Stimulated activated memory B cell treated with anti-CD40 and anti-IgM and Interleukin-4, amounts not matched to agents 10 μg/mL and 1 μg/mL and 100 μg/mL, for 72 hours (primary cell): Measurements from ENCODE around the gene CLCN4.

Experiments
- ATAC-seq: fragments of 150-1000 bp; cut with Tn5 transposase; 2 replicates; pipeline ENCODE4 v1.10.0; 2021
- H3K27ac Mint-ChIP-seq: one replicate; pipeline ENCODE4 v1.8.0; 2022; ENCODE audit warnings: mild to moderate bottlenecking, mixed read lengths
- H3K27me3 Mint-ChIP-seq: one replicate; pipeline ENCODE4 v1.8.0; 2022; ENCODE audit warnings: mixed read lengths
- H3K36me3 Mint-ChIP-seq: one replicate; pipeline ENCODE4 v1.8.0; 2022; ENCODE audit warnings: mixed read lengths
- H3K4me1 Mint-ChIP-seq: one replicate; pipeline ENCODE4 v1.8.0; 2022; ENCODE audit warnings: mixed read lengths
- H3K4me3 Mint-ChIP-seq: one replicate; pipeline ENCODE4 v1.8.0; 2022; ENCODE audit warnings: mild to moderate bottlenecking, moderate library complexity, mixed read lengths
- H3K9me3 Mint-ChIP-seq: one replicate; pipeline ENCODE4 v1.8.0; 2022; ENCODE audit warnings: mixed read lengths

The CLCN4 gene

DNA sequence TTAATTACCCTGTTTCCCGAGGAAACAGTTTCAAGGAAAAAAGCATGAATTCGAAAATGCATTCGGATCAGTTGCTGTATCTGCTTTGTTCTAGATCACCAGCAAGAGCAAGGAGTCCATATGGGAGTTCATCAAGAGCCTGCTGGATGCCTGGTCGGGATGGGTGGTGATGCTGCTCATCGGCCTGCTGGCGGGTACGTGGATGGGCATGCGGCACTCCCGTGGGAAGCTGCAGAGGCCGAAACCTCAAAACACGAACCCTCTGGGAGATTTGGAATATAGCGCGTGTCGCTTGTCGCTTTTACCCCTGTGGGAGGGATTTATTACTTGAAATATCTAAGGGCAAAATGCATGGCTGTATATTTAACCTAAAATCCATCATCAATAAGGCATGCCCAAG is 30.6 kb downstream of the CLCN4 start:
- Mint-ChIP-seq H3K9me3 (no peaks in the 10 kb centered on the region), H3K36me3 (peaks cover 23% of the 10 kb centered on the region), H3K4me1 (peaks cover 14% of the 10 kb centered on the region), H3K27me3 (no peaks in the 10 kb centered on the region), H3K4me3 (no peak overlapping the region), H3K27ac (no peak overlapping the region)
- ATAC-seq: no peak

DNA sequence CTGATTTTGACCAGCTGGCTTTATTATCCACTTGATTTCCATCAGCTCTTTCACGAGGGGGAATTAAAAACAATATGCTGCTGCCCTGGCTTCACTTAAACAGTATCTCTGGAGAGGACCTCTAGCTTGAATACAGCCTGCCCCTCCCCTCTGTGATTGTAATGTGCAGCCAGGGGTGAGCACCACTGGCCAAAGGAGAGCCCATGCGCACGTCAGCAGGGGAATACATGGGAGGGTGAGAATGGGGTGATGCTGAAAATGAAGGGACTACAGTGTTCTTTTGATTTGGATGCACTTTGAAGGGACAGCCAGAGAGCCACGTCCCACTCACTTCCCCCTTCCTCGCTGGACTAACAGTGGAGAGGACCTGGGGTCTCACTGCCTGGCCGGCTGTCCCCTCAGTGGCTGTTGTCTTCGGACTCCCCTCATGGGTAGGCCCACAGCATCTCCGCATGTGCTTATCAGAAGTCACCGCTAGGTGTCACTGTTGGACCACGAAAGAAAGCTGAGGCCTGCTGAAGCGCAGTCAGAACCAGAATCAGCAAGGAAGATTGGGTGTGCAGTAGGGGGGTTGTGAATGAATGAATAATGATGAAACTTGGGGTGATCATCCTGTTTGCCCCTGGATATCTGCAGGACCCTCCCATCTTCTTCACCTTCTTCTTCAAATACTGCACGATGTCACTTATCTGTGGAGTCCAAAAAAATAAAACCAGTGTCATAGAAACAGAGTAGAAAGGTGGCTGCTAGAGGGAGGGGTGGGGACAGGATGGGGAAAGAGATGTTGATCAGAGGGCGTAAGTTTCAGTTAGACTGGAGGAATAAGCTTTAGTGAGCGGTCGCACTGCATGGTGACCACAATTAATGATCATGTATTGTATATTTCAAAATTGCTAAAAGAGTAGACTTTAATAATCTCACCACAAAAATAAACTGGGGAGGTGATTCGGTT is 32.8 kb downstream of the CLCN4 start:
- H3K27ac Mint-ChIP-seq: no peak overlapping the region
- peaks cover 38% of the 10 kb centered on the region for H3K36me3 Mint-ChIP-seq
- H3K27me3 Mint-ChIP-seq: no peaks in the 10 kb centered on the region
- H3K9me3 Mint-ChIP-seq: no peaks in the 10 kb centered on the region
- H3K4me3 Mint-ChIP-seq: no peak overlapping the region
- ATAC-seq: peak; percentile 72
- H3K4me1 Mint-ChIP-seq: peaks cover 14% of the 10 kb centered on the region

DNA sequence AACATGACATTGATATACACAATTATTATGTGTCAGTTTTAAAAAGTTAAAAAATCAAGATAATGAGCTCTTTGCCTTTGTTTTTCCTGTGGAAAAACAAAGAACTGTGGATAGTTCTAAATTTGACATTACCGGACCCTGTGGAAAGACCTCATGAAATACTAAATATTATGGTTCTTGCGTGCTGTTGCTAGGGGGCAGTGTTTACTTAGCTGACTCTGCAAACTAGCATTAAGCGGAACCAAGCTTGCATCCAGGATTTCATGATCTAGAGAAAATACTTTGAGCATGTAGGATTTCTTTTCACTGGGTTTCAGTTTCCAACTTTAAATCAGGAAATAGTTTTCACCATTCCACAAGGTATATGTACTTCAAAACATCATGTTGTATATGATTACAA is 33.6 kb downstream of the CLCN4 start:
- Mint-ChIP-seq H3K36me3 (peaks cover 34% of the 10 kb centered on the region), H3K27ac (no peak overlapping the region), H3K9me3 (no peaks in the 10 kb centered on the region), H3K4me1 (peaks cover 14% of the 10 kb centered on the region), H3K4me3 (no peak overlapping the region), H3K27me3 (no peaks in the 10 kb centered on the region)
- no peak for ATAC-seq

DNA sequence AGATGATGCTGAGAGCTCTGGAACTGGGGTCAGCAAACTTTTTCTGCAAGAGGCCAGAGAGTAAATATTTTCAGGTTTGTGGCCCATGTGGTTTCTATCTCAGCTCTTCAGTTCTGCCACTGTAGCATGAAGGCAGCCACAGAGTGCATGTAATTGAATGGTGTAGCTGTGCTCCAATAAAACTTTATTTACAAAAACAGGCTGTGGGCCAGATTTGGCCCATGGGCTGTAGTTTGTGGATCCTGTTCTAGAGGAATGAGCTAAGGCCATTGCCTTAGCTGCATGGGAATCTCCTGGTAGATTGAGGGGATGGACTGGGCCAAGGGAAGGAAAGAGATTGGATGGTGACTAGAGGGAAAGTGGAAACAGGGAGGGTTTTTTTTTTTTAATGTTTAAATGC is 36.8 kb downstream of the CLCN4 start:
- Mint-ChIP-seq H3K9me3 (no peaks in the 10 kb centered on the region), H3K27ac (peak overlapping the region; percentile 3), H3K27me3 (no peaks in the 10 kb centered on the region), H3K4me3 (no peak overlapping the region), H3K4me1 (peaks cover 8% of the 10 kb centered on the region), H3K36me3 (peaks cover 37% of the 10 kb centered on the region)
- no peak for ATAC-seq

DNA sequence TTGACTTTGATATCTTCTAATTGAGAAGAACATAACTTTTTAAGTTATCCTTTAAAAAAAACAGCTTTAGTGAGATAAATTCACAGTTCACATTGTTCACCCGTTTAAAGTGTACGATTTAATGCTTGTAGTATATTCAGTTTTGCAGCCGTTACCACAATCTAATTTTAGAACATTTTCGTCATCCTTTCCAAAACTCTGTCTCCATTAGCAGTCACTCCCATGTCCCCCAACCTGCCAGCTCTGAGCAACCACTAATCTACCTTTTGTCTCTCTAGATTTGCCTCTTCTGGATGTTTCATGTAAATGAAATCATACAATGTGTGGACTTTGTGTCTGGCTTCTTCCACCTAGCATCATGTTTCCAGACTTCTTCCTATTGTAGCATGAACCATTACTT is 38.6 kb downstream of the CLCN4 start:
- no peak overlapping the region for H3K4me3 Mint-ChIP-seq
- H3K9me3 Mint-ChIP-seq: no peaks in the 10 kb centered on the region
- no peak for ATAC-seq
- peaks cover 43% of the 10 kb centered on the region for H3K36me3 Mint-ChIP-seq
- H3K27me3 Mint-ChIP-seq: no peaks in the 10 kb centered on the region
- no peak overlapping the region for H3K27ac Mint-ChIP-seq
- peaks cover 14% of the 10 kb centered on the region for H3K4me1 Mint-ChIP-seq

DNA sequence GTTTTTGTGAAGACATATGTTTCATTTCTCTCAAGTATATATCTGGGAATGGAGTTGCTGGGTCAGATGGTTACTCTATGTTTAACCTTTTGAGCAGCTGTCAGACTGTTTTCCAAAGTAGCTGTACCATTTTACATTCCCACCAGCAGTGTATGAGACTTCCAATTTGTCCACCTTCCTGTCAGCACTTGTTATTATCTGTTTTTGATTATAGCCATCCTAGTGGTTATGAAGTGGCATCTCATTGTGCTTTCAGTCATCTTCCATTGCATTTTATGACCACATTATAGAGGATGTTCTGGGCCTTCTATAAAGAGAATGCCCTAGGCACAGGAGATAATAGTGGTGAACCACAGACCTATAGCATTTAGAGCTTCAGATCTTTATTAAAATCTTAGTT is 39.2 kb downstream of the CLCN4 start:
- Mint-ChIP-seq H3K4me1 (peaks cover 17% of the 10 kb centered on the region), H3K27ac (no peak overlapping the region), H3K36me3 (peaks cover 47% of the 10 kb centered on the region)

DNA sequence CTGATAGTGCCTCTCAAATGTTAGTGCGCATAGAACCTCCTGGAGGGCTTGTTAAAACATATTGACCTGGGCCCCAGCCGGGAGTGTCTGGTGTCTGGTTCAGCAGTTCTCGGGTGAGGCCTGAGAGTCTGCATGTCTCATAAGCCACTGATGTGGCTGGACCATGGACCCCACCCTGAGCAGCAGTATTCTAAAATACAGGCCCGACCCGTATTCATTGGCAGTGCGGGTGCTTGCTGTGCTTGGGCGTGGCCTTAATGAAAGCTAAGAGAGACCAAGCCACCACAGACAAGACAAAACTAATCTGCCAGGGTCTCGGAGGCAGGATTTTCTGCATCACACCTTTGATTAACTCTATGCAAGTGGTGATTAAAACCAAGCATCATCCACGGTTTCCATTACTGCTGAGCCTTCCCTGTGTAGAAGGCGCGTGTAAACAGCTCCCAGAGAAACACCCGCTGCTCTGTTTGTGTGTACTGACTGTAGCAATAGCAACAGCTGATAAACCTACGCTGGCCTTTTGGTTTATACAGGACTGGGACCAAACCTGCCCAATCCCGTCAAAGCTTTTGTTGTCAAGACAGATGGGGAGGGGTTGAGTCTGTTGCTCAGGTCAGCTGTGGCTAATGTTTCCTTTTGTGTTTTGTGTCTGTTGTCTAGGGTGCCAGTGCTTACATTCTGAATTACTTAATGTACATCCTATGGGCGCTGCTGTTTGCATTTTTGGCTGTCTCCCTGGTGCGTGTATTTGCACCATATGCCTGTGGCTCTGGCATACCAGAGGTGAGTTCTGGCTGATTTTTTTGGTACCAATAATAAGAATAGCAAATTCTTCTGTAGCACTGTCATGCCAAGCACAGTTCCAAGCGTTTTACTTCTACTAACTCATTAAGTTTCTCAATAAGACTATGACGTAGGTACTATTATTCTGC is 40.8 kb downstream of the CLCN4 start:
- H3K27me3 Mint-ChIP-seq: no peaks in the 10 kb centered on the region
- no peaks in the 10 kb centered on the region for H3K9me3 Mint-ChIP-seq
- no peak overlapping the region for H3K27ac Mint-ChIP-seq
- ATAC-seq: no peak
- H3K4me3 Mint-ChIP-seq: no peak overlapping the region
- peaks cover 42% of the 10 kb centered on the region for H3K36me3 Mint-ChIP-seq
- H3K4me1 Mint-ChIP-seq: peaks cover 18% of the 10 kb centered on the region

More for the DNA sequence above, 39.2 kb downstream of the CLCN4 start:
- no peak overlapping the region for H3K4me3 Mint-ChIP-seq
- H3K27me3 Mint-ChIP-seq: no peaks in the 10 kb centered on the region
- no peaks in the 10 kb centered on the region for H3K9me3 Mint-ChIP-seq
- ATAC-seq: no peak

DNA sequence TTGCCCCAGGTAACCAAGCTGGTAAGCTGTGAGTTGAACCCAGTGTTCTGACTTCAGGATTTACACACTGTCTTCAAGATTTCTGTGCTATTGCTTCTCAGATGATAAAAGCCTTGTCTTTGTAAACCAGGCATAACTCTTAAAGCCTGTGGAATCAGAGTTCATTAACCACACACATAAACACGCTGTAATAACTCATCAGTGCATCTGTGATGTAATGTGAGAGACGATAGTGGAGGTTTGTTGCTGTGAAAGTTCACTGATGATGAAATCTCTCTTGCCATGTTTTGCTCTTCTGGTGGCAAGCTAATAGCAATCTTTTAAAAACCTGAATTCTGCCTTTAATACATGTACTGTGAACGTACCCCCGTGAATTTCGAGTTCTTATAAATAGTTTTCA is 41.5 kb downstream of the CLCN4 start:
- Mint-ChIP-seq H3K9me3 (no peaks in the 10 kb centered on the region), H3K36me3 (peaks cover 35% of the 10 kb centered on the region), H3K4me1 (peaks cover 18% of the 10 kb centered on the region), H3K27me3 (no peaks in the 10 kb centered on the region), H3K4me3 (no peak overlapping the region), H3K27ac (peak overlapping the region; percentile 67)
- ATAC-seq: no peak

DNA sequence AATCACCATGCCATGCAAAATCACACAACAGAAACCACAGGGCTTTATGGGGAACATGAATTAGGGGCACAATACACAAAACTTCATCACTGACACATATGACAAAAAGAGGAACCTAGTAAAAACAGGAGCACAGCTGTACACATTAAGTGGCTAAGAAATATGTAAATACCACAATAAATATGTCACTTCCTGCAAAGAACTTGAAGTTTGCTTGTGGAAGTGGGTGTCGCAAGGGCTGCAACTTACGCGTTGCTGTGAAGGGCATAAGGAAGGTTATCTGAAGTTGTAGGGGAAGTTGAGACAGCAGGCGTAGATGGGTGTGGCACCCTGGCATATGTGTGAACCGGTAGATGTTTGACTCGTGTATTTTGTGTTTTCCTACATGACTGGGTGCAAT is 42.4 kb downstream of the CLCN4 start:
- H3K27ac Mint-ChIP-seq: peak overlapping the region; percentile 67
- peaks cover 18% of the 10 kb centered on the region for H3K4me1 Mint-ChIP-seq
- peaks cover 34% of the 10 kb centered on the region for H3K36me3 Mint-ChIP-seq
- peak overlapping the region; percentile 6 for H3K4me3 Mint-ChIP-seq
- no peaks in the 10 kb centered on the region for H3K27me3 Mint-ChIP-seq
- H3K9me3 Mint-ChIP-seq: no peaks in the 10 kb centered on the region
- peak; percentile 97 for ATAC-seq

DNA sequence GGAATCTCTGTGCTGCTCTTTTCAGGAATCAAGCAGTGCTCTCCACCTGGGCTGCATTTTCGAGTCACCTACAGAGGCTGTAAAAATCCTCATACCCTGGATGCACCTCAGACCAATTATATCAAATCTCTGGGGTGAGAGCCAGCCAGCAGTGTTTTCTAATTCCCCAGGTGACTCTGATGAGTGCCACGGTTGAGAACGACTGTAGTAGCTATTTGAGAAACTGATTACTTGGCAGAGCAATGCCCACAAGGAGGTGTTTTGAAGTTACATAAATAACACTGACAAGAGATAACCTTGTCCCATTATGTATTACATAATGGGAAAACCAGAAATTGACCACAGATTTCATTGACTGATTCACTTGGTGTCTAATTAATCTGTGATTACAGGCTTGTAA is 46.8 kb downstream of the CLCN4 start:
- H3K4me1 Mint-ChIP-seq: peaks cover 24% of the 10 kb centered on the region
- H3K27me3 Mint-ChIP-seq: no peaks in the 10 kb centered on the region
- H3K36me3 Mint-ChIP-seq: peaks cover 32% of the 10 kb centered on the region
- no peak overlapping the region for H3K27ac Mint-ChIP-seq
- H3K4me3 Mint-ChIP-seq: no peak overlapping the region
- H3K9me3 Mint-ChIP-seq: no peaks in the 10 kb centered on the region
- no peak for ATAC-seq

DNA sequence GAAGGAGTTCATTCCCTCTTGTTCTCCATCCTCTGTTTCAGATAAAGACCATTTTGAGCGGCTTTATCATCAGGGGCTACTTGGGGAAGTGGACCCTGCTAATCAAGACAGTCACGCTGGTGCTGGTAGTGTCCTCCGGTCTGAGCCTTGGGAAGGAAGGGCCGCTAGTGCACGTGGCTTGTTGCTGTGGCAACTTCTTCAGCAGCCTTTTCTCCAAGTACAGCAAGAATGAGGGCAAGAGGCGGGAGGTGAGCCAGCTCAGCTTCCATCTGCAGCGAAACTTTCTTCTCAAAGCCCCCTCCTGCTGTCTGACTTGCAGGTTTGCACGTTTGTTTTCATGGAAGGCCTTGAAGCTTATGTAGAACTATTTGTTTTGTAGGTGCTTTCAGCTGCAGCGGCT is 49.5 kb downstream of the CLCN4 start:
- Mint-ChIP-seq H3K36me3 (peaks cover 25% of the 10 kb centered on the region), H3K27me3 (no peaks in the 10 kb centered on the region), H3K27ac (no peak overlapping the region), H3K4me1 (peaks cover 10% of the 10 kb centered on the region), H3K4me3 (no peak overlapping the region), H3K9me3 (no peaks in the 10 kb centered on the region)
- ATAC-seq: no peak

DNA sequence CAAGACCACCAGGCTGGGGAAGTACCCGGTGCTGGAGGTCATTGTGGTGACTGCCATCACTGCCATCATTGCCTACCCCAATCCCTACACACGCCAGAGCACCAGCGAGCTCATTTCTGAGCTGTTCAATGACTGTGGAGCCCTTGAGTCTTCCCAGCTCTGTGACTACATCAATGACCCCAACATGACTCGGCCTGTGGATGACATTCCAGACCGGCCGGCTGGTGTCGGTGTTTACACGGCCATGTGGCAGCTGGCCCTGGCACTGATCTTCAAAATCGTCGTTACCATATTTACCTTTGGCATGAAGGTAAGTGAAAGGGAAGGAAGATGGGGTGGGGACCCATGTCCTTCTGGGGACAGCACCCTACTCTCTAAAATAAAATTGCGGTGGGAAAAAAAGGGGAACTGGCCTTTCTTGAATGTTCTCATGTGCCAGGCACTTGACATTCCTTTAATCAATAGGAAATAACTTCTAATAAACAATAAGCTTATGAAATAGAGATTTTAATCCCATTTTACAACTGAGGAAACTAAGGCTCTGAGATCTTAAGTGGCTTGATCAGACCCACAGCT is 51.6 kb downstream of the CLCN4 start:
- peak; percentile 60 for ATAC-seq
- Mint-ChIP-seq H3K4me1 (peaks cover 10% of the 10 kb centered on the region), H3K27me3 (no peaks in the 10 kb centered on the region), H3K27ac (peak overlapping the region; percentile 83), H3K9me3 (no peaks in the 10 kb centered on the region), H3K4me3 (peak overlapping the region; percentile 31), H3K36me3 (peaks cover 25% of the 10 kb centered on the region)

DNA sequence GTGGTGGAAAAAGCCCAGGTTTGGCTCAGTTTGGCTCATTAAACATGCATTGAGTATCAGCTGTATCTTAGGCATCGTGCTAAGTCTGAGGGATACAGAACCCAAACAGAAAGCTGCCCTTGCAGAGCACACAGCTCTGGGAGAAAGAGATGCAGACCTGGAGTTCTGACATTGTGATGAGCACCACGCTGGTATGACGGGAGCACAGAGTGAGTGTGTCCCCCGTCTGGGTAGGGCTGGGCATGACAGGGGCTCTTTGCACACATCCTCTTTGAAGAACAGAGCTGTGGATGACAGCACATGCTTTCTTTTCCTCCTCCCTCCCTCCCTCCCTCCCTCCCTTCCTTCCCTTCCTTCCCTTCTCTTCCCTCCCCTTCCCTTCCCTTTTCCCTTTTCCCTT is 52.2 kb downstream of the CLCN4 start:
- Mint-ChIP-seq H3K9me3 (no peaks in the 10 kb centered on the region), H3K27ac (no peak overlapping the region)
- ATAC-seq: no peak

DNA sequence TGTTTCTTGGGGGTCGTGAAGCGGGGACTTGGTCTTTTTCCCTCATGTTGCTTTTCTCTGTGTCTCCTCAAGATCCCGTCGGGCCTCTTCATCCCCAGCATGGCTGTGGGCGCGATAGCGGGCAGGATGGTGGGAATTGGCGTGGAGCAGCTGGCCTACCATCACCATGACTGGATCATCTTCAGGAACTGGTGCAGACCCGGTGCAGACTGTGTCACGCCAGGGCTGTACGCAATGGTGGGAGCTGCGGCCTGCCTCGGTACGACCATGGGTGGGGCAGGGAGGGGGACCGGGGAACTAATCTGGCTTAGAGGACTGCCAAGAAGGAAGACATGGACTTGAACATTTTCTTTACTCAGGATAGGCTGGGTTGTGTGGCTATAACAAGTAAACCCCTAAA is 55.6 kb downstream of the CLCN4 start:
- Mint-ChIP-seq H3K36me3 (peaks cover 25% of the 10 kb centered on the region), H3K4me1 (peaks cover 10% of the 10 kb centered on the region), H3K27ac (no peak overlapping the region), H3K9me3 (no peaks in the 10 kb centered on the region), H3K4me3 (no peak overlapping the region), H3K27me3 (no peaks in the 10 kb centered on the region)
- ATAC-seq: no peak

More for the DNA sequence above, 52.2 kb downstream of the CLCN4 start:
- Mint-ChIP-seq H3K36me3 (peaks cover 21% of the 10 kb centered on the region), H3K4me1 (peaks cover 10% of the 10 kb centered on the region), H3K4me3 (no peak overlapping the region), H3K27me3 (no peaks in the 10 kb centered on the region)

DNA sequence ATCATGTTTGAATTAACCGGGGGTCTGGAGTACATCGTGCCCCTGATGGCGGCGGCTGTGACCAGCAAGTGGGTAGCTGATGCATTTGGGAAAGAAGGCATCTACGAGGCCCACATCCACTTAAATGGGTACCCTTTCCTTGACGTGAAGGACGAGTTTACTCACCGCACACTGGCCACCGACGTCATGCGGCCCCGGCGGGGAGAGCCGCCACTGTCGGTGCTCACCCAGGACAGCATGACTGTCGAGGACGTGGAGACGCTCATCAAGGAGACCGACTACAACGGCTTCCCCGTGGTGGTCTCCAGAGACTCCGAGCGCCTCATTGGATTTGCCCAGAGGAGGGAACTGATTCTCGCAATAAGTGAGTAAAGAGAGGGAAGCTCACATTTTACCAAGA is 56.9 kb downstream of the CLCN4 start:
- no peak for ATAC-seq
- H3K9me3 Mint-ChIP-seq: no peaks in the 10 kb centered on the region

More for the DNA sequence above, 56.9 kb downstream of the CLCN4 start:
- Mint-ChIP-seq H3K4me1 (peaks cover 1% of the 10 kb centered on the region), H3K4me3 (no peak overlapping the region), H3K27me3 (no peaks in the 10 kb centered on the region), H3K27ac (no peak overlapping the region), H3K36me3 (peaks cover 19% of the 10 kb centered on the region)
